Ishikawa (cell line): ENCODE results near the gene CEP112.

ENCODE experiments used
- CEBPB ChIP-seq: IDR thresholded peaks from 2 replicates; pipeline ENCODE4 v1.6.1; 2012
- CREB1 ChIP-seq: IDR thresholded peaks from 2 replicates; pipeline ENCODE4 v1.6.1; 2012; ENCODE audit warnings: low read depth
- EGR1 ChIP-seq: IDR thresholded peaks from 2 replicates; pipeline ENCODE4 v1.6.1; 2012
- EP300 ChIP-seq: IDR thresholded peaks from 2 replicates; pipeline ENCODE4 v1.6.1; 2012; ENCODE audit warnings: borderline replicate concordance
- MAX ChIP-seq: IDR thresholded peaks from 2 replicates; pipeline ENCODE4 v1.6.1; 2012
- NFIC ChIP-seq: IDR thresholded peaks from 2 replicates; pipeline ENCODE4 v1.6.1; 2012
- RAD21 ChIP-seq: IDR thresholded peaks from 2 replicates; pipeline ENCODE4 v1.6.1; 2012; ENCODE audit warnings: low read depth
- REST ChIP-seq: IDR thresholded peaks from 2 replicates; pipeline ENCODE4 v1.6.1; 2012; ENCODE audit warnings: low read depth, mild to moderate bottlenecking
- TAF1 ChIP-seq: IDR thresholded peaks from 2 replicates; pipeline ENCODE4 v1.6.1; 2012; ENCODE audit warnings: low read depth, mild to moderate bottlenecking
- TCF12 ChIP-seq: IDR thresholded peaks from 2 replicates; pipeline ENCODE4 v1.6.1; 2012; ENCODE audit warnings: low read depth
- TEAD4 ChIP-seq: IDR thresholded peaks from 2 replicates; pipeline ENCODE4 v1.6.1; 2012
- USF1 ChIP-seq: IDR thresholded peaks from 2 replicates; pipeline ENCODE4 v1.6.1; 2012
- YY1 ChIP-seq: IDR thresholded peaks from 2 replicates; pipeline ENCODE4 v1.6.1; 2012; ENCODE audit warnings: low read depth
- ZBTB7A ChIP-seq: IDR thresholded peaks from 2 replicates; pipeline ENCODE4 v1.6.1; 2012; ENCODE audit warnings: low read depth

- TF ChIP-seq EGR1 (no peak), MAX (no peak), TAF1 (no peak), EP300 (no peak), YY1 (no peak), TEAD4 (no peak), CEBPB (no peak), TCF12 (no peak), NFIC (no peak), USF1 (no peak), RAD21 (no peak), ZBTB7A (no peak), CREB1 (no peak), REST (no peak)
Measured at GRCh38 chr17:65902155-65902554, 289.8 kb downstream of the CEP112 start.
